ENCODE data around the gene BRSK1. TPM values are rescaled to one million over a fixed set of nuclear protein-coding genes. Genes with fewer than 3 reads are reported as not detected.

The BRSK1 gene
- total RNA-seq, 1 donor from 2014 or later, result 223 TPM

- Mint-ChIP-seq H3K36me3 (ENCODE audit: unreplicated experiment) (no peaks in the 10 kb centered on the region), H3K4me1 (ENCODE audit: low read depth, unreplicated experiment) (peaks cover 19% of the 10 kb centered on the region), H3K9me3 (ENCODE audit: unreplicated experiment) (peaks cover 12% of the 10 kb centered on the region), H3K27ac (ENCODE audit: unreplicated experiment) (no peak overlapping the region), H3K4me3 (ENCODE audit: unreplicated experiment) (peak overlapping the region; percentile 61), H3K27me3 (ENCODE audit: unreplicated experiment) (peaks cover 17% of the 10 kb centered on the region)
- no peak for TF ChIP-seq CTCF (IDR thresholded peaks at IDR 0.05; ENCODE audit: partially characterized antibody, unreplicated experiment)
- no peak for DNase-seq
Measured at GRCh38 chr19:55352549-55353145, 68.8 kb downstream of the BRSK1 start.

GRCh38 chr19:55353356-55353802 lies 69.6 kb downstream of the BRSK1 start:
- Mint-ChIP-seq H3K4me1 (ENCODE audit: low read depth, unreplicated experiment) (peaks cover 13% of the 10 kb centered on the region), H3K27me3 (ENCODE audit: unreplicated experiment) (peaks cover 17% of the 10 kb centered on the region), H3K4me3 (ENCODE audit: unreplicated experiment) (peak overlapping the region; percentile 61), H3K27ac (ENCODE audit: unreplicated experiment) (no peak overlapping the region), H3K9me3 (ENCODE audit: unreplicated experiment) (peaks cover 10% of the 10 kb centered on the region), H3K36me3 (ENCODE audit: unreplicated experiment) (no peaks in the 10 kb centered on the region)
- no peak for TF ChIP-seq CTCF (IDR thresholded peaks at IDR 0.05; ENCODE audit: partially characterized antibody, unreplicated experiment)
- DNase-seq, result no peak

- Mint-ChIP-seq H3K27me3 (ENCODE audit: unreplicated experiment) (peaks cover 17% of the 10 kb centered on the region), H3K27ac (ENCODE audit: unreplicated experiment) (no peak overlapping the region), H3K36me3 (ENCODE audit: unreplicated experiment) (no peaks in the 10 kb centered on the region), H3K4me1 (ENCODE audit: low read depth, unreplicated experiment) (peaks cover 6% of the 10 kb centered on the region), H3K9me3 (ENCODE audit: unreplicated experiment) (peaks cover 10% of the 10 kb centered on the region), H3K4me3 (ENCODE audit: unreplicated experiment) (peak overlapping the region; percentile 75)
- peak; percentile 84 for DNase-seq
- TF ChIP-seq CTCF (IDR thresholded peaks at IDR 0.05; ENCODE audit: partially characterized antibody, unreplicated experiment), result no peak
Measured at GRCh38 chr19:55353803-55354697, 70.3 kb downstream of the BRSK1 start.

- TF ChIP-seq CTCF (IDR thresholded peaks at IDR 0.05; ENCODE audit: partially characterized antibody, unreplicated experiment), result peak; percentile 17
- H3K27me3 Mint-ChIP-seq (ENCODE audit: unreplicated experiment), result peaks cover 17% of the 10 kb centered on the region
Measured at GRCh38 chr19:55354698-55355212, 71.0 kb downstream of the BRSK1 start, which contains the start of gene COX6B2. COX6B2 (minus strand) TSS chr19:55354719; CDS start chr19:55354521, 198 bp downstream.

More at GRCh38 chr19:55354698-55355212, 71.0 kb downstream of the BRSK1 start, which contains the start of gene COX6B2:
- Mint-ChIP-seq H3K4me1 (ENCODE audit: low read depth, unreplicated experiment) (peaks cover 6% of the 10 kb centered on the region), H3K36me3 (ENCODE audit: unreplicated experiment) (no peaks in the 10 kb centered on the region), H3K4me3 (ENCODE audit: unreplicated experiment) (peak within 1 kb of the TSS; percentile 75), H3K9me3 (ENCODE audit: unreplicated experiment) (peaks cover 10% of the 10 kb centered on the region), H3K27ac (ENCODE audit: unreplicated experiment) (no peak within 1 kb of the TSS)
- no peak for DNase-seq

All from glutamatergic neuron (in vitro differentiated cells).